Fibroblast of skin of right biceps (primary cell): ENCODE measurements around the gene LENEP.
A peak's percentile ranks its signal among the peaks of the same experiment; 100 is the strongest.

Experiments used
- DNase-seq: peaks from one replicate; pipeline ENCODE4 v3.0.0-alpha.2; 2013

The LENEP gene, protein sequence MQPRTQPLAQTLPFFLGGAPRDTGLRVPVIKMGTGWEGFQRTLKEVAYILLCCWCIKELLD

DNA sequence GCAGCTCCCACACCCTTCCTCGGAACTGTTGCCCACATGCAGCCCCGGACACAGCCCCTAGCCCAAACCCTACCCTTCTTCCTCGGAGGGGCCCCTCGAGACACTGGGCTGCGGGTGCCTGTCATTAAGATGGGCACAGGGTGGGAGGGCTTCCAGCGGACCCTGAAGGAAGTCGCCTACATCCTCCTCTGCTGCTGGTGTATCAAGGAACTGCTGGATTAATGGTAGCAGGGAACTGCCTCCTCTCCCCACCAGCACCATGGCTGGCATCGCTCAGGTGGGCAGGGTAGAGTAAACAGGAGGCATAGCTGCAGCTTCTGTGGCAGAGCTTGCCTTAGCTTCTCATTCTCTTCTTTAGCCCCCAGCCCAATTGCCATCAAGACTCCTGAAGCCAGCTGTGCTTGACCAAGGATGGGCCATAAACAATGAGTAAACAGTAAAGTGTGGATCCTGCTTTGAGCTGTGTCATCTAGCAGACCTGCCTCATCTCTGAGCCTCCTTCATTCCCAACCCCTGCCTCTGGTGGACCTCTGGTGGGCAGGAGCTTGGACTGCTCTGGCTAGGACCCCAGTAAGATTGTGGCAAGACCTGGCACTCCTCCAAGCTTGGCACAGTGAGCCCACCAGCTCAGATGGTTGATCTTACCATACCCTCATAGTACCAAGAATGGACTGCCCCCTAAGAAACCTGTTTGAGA, at the start of gene LENEP:
LENEP (plus strand) TSS at position 15 of the 697 bp plus-strand sequence; CDS start at position 37, 22 bp downstream.
- DNase-seq = no peak

DNA sequence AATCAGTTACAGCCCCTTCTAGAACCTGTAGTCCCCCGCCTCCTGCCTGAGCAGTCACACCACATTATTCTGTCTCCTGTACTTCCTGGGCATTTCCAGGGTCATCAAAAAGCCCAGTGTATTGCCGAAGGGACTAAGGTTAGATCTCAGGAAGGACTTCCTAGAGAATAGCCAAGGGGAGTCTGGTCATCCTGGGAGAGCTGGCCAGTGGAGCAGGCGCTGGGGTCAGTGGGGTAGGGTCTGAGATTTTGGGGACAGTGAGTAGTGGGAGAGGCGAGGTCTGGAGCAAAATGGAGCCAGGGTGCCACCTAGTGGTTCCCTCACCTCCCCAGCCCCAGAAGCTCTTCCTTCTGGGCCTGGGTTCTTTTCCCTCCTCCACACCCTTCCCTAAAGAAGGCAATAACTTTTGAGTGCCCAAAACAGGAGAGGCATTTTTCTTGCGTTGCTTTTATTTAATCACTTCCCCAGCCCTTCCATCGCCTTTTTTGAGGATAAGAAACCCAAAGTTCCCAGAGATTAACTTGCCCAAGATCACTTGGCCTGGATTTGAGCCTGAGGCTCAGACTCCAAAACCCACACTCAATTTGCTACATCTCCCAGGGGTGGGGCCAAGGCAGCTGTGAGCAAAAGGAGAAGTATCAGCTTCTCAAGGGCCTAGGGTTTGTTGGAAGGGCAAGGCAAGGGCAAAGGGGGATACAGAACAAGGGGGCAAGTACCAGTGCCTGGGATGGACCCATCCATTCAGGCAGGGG, 49.6 kb upstream of the LENEP start:
- DNase-seq = peak; percentile 24

DNA sequence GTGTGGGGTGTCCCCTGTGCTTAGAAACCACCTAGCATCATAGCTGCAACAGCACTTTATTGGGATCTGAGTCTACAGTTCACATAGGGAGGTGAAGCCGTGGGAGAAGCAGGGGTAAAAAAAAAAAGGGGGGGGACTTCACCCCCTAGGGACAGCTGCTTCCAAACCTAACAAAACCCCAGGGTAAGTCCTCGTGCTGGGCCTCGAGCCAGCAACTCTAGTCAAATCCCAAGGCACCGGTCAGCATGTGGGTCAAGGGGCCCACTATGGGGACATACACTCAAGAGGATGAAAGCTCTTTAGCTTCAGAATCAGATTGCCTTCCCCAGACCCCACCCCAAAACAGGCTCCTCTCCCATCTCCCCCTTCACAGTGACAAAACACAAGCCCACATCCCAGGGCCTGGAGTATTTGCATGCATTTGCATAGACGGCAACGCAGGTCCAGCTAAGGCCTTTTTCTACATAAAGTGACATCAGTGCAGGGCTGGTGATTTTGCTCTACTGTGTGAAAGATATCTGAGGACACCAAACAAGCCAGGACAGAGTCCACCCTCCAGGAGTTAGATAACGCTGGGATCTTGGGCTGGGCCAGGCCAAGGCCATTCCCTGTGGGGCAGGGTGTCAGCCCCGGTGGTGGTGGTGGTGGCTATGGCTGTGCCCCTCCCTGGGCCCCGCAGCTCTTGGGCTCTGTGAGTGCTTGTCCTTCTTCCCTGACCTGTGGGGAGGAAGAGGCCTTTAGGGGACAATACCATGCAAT, 48.8 kb upstream of the LENEP start:
- DNase-seq = no peak

DNA sequence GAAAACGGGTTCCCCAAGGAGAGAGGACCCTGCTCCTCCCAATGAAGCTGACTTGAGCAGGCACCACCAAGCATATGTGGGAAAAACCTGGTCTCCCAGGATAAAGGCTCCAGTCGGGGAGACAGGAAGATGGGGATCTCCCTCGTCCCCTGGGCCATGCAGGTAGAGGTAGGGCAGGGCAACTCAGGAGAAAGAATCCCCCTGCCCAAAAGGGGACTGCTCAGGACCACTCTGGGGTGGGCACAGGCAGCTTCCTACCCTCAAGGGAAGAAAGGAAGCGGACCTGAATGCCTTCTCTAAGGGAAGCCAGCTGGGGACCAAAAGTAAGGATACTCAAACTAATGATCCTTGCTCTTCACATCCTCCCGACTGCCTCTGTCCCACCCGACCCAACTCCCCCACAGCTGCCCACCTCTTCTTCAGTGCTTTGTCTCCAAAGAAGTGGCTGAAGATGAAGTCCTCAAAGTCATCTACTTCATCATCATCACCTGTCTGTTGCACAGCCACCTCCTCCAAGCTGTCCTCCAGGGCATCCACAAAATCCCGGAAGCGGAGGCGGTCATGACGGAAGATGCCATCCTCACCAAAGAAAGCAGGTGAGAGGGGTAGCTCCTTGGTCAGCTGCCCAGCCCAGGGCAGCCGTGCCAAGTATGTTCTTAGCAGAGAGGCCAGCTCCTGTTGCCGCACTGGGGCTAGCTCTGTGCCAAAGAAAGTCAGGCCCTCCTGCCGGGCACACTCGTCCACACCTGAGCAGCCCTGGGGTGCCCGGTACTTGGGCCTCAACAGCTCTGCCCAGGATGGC, 48.0 kb upstream of the LENEP start:
- no peak for DNase-seq

DNA sequence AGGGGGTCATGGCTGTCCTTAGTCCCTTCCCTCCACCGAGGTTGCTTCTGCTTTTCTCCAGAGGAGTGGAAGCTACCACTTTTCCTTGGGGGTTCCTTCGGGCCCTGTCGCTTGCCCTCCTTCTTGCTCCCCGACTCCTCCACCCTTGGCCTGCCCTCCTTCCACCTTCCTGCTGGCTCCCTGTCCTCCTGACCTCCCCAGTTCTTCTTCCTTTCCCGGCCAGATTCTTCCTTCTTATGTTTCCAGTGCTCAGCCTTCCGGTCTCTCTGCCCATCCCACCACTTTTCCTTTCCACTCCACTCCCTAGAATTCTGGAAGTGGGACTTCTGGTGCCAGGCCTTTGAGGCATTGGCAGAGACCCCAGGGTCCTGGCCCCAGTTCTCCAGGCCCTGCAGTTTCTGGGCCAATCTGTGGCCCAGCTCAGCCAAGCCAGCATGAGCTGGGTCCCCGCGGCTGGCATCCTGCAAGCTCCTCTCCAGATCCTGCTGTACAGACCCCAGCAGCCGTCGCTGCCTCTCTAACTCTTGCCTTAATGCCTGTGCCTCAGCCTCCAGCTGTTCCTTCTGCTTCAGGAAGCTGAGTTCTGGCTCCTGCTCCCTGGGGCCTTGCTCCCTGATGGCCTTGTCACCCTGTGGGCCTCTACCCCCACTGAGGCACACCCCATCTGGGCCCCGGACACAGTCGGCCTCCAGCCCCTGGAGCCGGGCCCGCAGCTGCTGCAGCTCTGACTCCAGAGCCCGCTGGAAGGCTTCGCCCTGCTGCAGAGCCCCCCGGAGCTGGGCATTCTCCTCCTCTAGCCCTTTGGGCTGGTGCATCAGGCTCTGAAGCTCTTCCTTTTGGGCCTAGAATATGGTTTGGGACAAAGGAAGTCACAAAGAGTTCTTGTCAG, 47.2 kb upstream of the LENEP start:
- no peak for DNase-seq

DNA sequence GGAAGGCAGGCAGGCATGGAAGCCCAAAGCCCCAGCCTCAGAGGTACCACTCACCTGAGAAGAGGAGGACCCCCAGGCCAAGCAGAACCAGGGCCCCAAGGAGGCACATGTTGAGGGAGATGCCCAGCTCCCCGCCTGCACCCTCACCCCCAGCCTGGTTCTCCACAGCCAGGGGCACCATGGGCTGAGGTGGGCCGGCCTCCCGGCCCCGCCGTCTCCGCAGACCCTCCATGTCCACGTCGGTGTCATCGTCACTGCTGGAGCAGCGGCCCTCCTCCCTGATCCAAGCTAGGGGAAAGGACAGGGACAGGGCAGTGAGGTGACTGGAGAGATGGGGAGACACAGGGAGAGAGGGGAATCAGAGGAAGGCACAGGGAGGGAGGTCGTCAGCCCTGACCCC, 45.3 kb upstream of the LENEP start:
- no peak for DNase-seq

DNA sequence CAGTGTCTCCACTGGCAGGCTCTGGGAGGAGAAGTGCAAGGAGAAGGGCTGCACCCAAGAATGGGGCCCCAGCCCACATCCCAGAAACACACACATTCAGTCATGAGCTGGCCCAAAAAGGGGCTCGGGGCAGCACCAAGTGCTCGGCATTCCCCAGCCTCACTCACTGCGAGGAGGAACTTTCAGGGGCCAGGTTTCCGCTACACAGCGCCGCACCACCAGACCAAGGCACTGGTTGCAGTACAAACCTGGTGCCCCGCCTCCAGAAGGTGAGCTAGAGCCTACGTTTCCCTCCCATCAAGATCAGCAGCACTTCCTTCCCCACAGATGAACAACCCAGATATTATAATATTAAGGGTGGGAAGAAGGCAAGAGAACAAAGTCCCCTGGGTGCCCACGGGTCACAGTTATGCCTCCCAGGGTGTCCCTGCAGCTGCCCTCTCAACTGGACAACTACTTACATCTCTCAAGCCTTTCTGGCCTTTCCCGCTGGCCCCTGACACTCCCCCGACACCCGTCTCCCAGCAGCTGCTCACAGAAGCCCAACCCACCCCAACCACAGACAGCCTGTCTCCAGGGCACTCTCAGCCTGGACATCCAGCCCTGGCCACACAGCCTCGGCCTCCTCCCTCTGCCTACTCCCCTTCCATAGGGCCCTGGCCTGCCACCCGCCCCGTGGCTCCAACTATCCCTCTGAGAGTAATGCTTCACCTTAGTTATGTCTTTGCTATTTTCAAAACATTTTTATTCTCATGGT, 41.3 kb upstream of the LENEP start:
- no peak for DNase-seq

DNA sequence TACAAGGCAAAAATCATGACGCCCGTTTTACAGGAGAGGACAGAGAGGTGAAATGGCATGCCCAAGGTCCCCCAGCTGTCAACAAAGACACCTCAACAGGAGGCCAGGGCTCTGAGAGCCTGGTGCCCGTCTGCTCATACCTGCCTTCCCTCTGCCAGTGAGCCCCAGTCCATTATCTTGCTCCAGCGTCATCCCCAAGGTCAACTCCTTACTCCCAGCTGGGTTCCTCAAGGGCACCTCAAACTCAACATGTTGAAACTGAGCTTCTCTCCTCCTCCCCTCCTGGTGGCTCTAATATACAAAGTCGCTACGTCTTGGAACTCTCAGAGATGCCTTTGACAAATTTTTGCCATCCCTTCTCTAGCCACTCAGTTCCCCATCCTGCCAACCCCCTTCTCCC, 40.7 kb upstream of the LENEP start:
- no peak for DNase-seq

DNA sequence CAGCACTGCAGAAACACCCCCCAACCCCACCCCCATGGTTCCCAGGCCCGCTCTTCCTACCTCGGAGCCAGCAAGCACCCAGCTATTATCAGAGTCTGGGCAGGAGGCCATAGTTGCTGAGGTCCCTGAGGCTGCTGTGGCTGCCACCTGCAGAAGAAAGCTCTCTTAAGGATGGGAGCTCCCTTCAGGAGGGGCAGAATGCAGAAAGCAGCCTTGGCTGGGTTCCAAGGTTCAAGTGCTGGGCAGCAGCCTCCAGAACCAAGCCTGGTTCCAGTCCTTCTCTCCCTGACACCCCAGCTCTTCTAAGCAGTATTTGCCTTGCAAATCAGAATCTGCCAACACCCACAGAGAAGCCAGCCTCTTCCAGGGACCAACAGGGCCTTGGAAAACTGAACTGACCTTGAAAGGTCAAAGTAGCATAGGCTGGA, 39.8 kb upstream of the LENEP start:
- no peak for DNase-seq

DNA sequence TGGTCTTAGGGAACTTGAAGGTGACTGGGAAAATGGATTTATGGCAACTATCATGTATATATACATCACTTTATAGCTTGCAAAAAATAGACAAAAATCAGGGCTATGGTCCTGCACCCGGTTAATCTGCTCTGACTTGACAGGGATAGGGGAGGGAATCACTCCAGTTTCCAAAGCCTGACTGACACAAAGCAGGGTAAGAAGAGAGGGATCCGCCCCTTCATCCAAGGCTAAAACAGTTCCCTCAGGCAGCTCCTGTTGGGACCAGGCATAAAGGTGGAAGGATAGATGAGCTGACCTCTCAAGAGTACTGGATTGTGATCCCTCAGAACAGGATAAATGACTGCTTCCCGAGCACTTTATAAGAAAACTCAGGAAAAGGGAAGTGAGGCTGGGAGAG, 38.8 kb upstream of the LENEP start:
- no peak for DNase-seq

DNA sequence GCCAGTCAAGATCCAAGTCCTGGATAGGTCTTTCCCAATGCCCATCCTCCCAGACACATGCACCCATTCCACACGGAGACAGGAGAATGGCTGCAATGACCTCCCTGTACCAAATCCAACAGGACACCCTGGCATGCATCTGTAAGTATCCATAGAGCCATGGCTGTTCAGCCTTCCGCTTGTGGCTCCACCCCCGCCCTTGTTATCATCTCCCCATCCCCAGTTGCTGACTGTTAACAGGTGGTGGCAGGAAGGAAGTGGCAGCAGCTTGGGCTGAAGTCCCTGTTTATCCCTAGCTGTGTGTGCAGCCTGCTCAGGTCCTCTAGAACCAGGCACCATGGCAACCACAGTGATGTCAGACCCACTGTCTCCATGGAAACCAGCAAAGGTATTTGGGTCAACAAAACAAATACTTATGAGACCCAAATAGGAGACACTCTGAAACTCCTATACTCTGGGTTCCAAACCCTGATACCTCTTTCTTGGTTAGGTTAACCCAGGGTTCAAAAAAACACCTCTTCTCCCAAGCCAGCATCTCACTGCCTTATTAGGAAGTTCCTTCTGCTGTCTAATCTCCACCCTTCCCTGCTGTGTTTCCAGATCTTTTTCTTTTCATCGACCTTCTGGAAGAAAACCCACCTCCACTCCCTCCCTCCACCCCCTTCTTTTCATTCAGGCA, 38.2 kb upstream of the LENEP start:
- peak; percentile 61 for DNase-seq

DNA sequence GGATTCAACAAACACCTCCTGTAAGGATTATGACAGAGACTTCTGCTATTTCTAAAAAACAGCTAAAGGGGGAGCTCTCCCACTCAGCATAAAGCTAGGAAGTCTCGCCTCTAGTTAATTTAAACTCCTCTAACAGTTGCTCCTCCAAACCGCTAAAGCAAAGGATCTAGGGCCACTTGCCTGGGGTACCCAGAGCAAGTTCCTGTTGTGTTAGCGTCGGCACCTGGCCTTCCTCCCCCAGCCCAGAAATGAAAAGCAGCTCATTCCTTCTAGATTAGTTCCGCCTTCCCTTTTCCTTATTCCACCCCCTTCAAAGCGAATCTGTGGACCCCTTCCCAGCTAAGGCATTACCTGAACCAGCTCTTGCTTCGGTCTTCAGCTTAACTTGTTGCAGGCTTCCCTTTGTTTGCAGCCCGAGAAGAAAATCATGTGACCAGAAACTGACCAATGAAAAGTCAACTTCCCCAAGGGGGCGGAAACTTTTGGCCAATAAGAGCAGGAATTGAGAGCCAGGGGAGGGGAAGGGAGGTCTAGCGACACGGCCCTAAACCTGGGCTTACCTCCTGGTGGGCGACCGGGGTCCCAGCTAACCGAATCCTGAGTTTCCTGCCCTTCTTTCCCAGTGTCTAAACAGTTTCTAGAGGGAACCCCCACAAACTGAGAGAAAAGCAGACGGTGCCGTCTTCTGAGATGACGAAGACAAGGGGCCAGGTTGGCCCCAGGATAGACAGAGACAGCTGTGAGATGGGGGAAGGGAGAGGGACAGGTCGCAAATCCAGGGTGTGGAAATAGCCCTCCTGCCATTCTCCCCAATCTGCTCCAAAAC, 37.5 kb upstream of the LENEP start, which contains the start of gene PBXIP1:
PBXIP1 (minus strand) TSS at position 382 of the 826 bp plus-strand sequence. CDS start 2,378 bp downstream, outside the sequence.
- peak; percentile 90 for DNase-seq

DNA sequence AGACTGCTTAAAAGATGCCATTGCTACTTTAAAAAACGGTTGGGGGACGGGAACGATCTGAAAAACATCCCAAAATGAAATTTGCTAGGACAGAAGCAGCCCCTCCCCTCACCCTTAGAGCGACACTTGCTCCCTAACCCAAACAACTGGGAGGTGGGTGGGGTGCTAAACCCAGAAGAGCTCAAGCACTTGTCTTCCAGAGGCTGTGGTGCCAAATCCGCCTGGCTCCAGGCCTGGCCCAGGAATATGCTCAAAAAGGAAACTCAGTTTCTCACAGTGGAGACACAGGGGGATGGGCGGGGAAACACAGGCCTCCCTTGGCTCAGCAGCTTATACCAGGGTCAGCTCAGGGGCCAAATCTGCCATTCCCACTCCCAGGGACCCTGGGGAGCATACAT, 36.8 kb upstream of the LENEP start:
- DNase-seq = no peak

DNA sequence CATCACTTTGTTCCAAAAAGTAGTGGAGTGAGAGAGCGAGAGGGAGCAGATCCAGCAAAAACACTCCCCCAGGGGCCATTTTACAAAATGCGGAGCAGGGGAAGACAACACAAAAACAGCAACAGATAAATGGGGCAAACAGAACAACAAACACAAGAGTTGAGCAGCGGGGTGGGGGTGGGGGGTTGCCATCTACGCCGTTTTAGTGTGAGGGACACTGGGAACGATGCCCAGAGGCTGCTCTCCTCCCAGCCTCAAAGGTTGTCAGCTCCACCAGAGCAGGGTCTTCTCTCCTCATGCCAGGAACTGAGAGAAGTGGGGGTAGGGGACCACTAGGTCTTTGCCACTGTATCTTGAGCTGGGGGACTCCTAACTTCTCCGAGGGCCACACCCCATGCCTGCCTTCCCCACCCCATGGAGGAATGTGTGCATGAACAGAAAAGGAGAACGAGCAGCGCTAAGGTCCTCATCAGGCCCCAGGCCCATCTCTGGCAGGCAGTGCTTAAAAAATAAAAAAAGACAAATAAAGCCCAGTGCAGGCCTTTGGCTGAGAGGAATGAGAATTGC, 36.2 kb upstream of the LENEP start:
- DNase-seq = no peak

DNA sequence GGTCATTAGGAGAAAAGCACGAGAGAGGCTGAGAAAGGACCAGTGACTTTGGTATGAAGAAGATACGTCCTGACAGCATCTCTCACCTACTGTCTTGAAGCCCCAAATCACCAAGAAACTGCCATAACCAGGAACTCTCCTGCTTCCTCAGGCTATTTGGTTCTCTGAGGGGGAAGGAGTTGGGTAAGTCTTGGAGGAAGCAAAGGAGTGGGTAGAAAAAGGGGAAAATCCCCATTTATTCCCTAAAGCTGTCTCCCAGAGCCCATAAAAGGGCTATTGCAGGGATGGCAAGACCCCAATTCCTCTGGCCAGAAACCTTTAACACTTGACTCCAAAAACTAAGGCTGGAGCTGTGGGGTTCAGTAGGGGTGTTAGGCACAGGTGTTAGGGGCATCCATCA, 35.4 kb upstream of the LENEP start:
- no peak for DNase-seq

DNA sequence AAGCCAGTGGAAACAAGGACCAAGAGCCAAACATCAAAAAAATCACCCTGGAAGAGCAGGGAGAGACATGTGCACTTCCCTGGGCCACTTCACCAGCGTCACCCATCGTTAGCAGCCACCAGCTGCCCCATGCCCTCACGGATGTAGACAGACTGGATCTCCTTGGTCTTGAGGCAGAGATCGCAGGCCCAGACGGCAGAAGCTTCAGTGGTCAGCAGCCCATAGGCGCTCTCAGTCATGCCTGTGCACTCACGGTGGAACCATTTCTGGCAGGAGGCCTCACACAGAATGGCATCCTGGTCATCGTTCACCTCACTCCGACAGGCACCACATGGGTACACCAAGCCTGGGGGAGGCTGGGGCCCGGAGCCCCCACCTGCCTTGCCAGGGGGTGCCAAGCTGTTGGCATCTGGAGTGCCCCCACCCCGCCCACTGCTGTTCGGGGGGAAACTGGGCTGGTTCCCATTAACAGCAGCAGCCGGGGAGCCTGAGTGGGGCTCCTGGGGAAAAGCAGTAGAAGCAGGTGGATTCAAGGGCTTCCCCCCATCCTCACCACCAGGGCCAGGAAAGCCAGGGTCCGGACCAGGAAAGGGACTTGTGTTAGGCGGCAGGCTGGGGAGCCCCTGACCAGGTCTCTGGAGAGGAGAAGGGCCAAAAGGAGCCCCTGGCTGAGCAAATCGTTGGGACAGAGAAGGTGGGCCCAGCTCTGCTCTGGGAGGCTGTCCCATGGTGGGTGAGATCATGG, 34.5 kb upstream of the LENEP start:
- no peak for DNase-seq

DNA sequence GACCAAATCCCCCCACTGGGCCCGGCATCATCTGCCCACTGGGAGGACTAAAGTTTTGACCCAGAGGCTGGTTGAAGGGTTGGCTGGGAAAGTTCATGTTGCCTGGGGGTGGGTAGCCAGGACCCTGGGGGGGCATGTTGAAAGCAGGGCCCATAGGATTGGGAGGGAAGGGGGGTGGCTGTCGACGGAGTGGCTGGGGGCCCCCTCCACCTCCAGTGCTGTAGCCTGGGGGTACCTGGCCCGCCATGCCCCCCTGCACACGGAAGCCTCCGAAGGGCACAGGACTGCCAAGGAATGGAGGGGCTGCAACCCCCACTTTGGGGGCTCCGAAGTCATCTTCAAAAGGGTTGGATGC, 34.0 kb upstream of the LENEP start:
- DNase-seq = no peak

DNA sequence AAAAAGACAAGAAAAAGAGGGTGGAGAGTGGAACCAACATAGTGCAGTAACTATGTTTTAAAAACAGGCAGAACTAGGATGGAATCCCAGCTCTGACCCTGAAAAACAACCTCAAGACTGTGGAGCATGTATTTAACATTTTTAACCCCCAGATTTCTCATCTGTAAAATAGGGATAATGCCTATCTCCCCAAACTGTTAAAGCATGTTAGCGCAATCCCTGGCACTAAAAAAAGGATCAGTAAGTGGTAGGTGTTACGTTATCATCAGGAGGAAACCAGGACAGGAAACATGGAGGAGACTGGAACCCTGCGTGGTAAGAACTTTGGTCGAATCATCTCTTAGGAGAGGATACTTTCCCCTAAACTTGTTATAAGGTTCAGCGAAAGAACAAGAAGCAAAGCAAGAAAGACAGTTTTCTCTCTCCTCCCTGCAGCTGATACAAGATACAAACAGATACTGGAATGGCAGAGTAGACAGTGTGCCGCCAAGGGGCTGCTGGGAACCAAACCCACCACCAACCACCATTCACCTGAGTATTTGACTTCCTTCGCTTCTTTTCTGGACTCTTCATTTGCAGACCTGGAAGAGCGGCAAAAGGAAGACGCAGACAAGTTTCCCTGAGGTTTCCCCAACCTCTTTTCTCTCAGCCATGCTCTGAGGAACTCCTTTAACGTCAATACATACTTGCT, 32.8 kb upstream of the LENEP start:
- no peak for DNase-seq
